GM19099 (cell line): Measurements from ENCODE around the gene SLC25A21.

Experiments used
- POLR2A ChIP-seq: IDR thresholded peaks from 3 replicates; pipeline ENCODE4 v1.6.1; 2011; ENCODE audit warnings: low read depth; ENCODE audit not compliant: insufficient read length; ENCODE audit errors: extremely low read depth

SLC25A21 gene

GRCh38 chr14:37187294-37187693, 14.9 kb upstream of the SLC25A21 start:
- TF ChIP-seq POLR2A: no peak

GRCh38 chr14:37186865-37187264, 14.5 kb upstream of the SLC25A21 start:
- no peak for TF ChIP-seq POLR2A

GRCh38 chr14:37185670-37186069, 13.3 kb upstream of the SLC25A21 start:
- no peak for TF ChIP-seq POLR2A

GRCh38 chr14:37181441-37181840, 9.0 kb upstream of the SLC25A21 start:
- no peak for TF ChIP-seq POLR2A

GRCh38 chr14:37179896-37180502, 7.6 kb upstream of the SLC25A21 start:
- TF ChIP-seq POLR2A: no peak

GRCh38 chr14:37172936-37173614, 669 bp upstream of the SLC25A21 start:
- TF ChIP-seq POLR2A: no peak

GRCh38 chr14:37171678-37172023, 755 bp downstream of the SLC25A21 start:
- TF ChIP-seq POLR2A: no peak

- TF ChIP-seq POLR2A: no peak
Observed at GRCh38 chr14:37170993-37171392, 1.4 kb downstream of the SLC25A21 start.

- no peak for TF ChIP-seq POLR2A
Observed at GRCh38 chr14:37170237-37170636, 2.2 kb downstream of the SLC25A21 start.

- TF ChIP-seq POLR2A: no peak
Observed at GRCh38 chr14:37168721-37169120, 3.7 kb downstream of the SLC25A21 start.

- no peak for TF ChIP-seq POLR2A
Observed at GRCh38 chr14:37167151-37168047, 5.0 kb downstream of the SLC25A21 start.

- TF ChIP-seq POLR2A: no peak
Observed at GRCh38 chr14:37165794-37166193, 6.6 kb downstream of the SLC25A21 start.

GRCh38 chr14:37157987-37158386, 14.4 kb downstream of the SLC25A21 start:
- TF ChIP-seq POLR2A: no peak

- no peak for TF ChIP-seq POLR2A
Observed at GRCh38 chr14:37153483-37153882, 18.9 kb downstream of the SLC25A21 start.

- TF ChIP-seq POLR2A: no peak
Observed at GRCh38 chr14:37153005-37153404, 19.4 kb downstream of the SLC25A21 start.

GRCh38 chr14:37150414-37150813, 22.0 kb downstream of the SLC25A21 start:
- no peak for TF ChIP-seq POLR2A
